Right atrium auricular region (tissue), 2 donors: ENCODE data around the gene RBM17. TPM values are rescaled to one million over a fixed set of nuclear protein-coding genes. Genes with fewer than 3 reads are reported as not detected.
A peak's percentile ranks its signal among the peaks of the same experiment; 100 is the strongest.
"Not testable (repeated sequence)": the region's sequence is repeated elsewhere in the genome, so short reads cannot be mapped to it uniquely, and the experiment has no call there.

ENCODE experiments used
- DNase-seq: peaks from one replicate; pipeline ENCODE4 v3.0.0-alpha.2; 2019; ENCODE audit warnings: low spot score
- H3K27ac ChIP-seq, 2 donors: fragments of 200-600 bp; sonication (generic); 1 replicate in 1 of 2; 2 replicates in 1 of 2; pipeline ENCODE4 v1.5.1; 2016 to 2019
- H3K27me3 ChIP-seq, 2 donors: fragments of 200-600 bp; sonication (generic); one replicate each; pipeline versions ENCODE4 v1.5.1 to v1.6.0; 2017 to 2019
- H3K36me3 ChIP-seq: fragments of 200-600 bp; sonication (generic); one replicate; pipeline ENCODE4 v1.5.1; 2016
- H3K4me1 ChIP-seq, 2 donors: fragments of 200-600 bp; sonication (generic); one replicate each; pipeline versions ENCODE4 v1.5.1 to v1.6.0; 2017 to 2019
- H3K4me3 ChIP-seq, 2 donors: fragments of 200-600 bp; sonication (generic); 1 replicate in 1 of 2; 2 replicates in 1 of 2; pipeline ENCODE4 v1.5.1; 2017 to 2019; ENCODE audit warnings: mild to moderate bottlenecking in 1 of 2, moderate library complexity in 1 of 2
- H3K9me3 ChIP-seq, 2 donors: fragments of 200-600 bp; sonication (generic); one replicate each; pipeline ENCODE4 v1.5.1; 2019
- total RNA-seq, 2 donors: library from RNA; depleted of rRNA; stranded (reverse); fragments of >200 nt; gene quantifications; one replicate each; pipeline ENCODE4 v1.1.0, GENCODE V29; 2016
- TF ChIP-seq, protein P1 (sequence below), 2 donors: fragments of 200-600 bp; sonication (generic); IDR thresholded peaks; one replicate each; pipeline ENCODE4 v1.5.1; 2019; ENCODE audit warnings: antibody characterized with exemption in 2 of 2

Gene RBM17
- total RNA-seq, 2 donors from 2014 or later: 27.4 to 30.1 TPM

DNA sequence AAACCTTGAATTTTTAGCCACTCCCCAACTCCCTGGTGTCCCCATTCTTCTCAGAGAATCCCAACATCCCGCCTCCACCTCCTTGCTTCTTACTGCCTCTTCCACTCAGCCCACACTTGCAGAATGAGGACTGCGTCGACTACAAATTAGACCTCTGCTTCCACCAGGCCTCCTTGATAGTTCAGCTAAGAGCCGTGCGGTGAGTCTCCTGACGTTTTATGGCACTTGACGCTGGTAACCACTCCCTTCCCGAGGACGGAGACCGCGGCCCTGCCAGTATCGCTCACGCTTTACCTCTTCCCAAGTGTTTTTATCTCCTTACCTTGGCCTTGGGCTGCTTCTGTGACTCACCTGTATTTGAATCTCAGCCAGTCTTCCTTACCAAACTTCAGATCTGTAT, 31.1 kb downstream of the RBM17 start:
- DNase-seq: no peak
- Histone ChIP-seq H3K27me3 (no peaks in the 10 kb centered on the region), H3K4me3 (no peak overlapping the region), H3K4me1 (peaks cover 0 to 24% of the 10 kb centered on the region in 2 donors), H3K36me3 (peaks cover 8% of the 10 kb centered on the region), H3K9me3 (no peaks in the 10 kb centered on the region), H3K27ac (no peak overlapping the region)
- TF ChIP-seq, protein P1, sequence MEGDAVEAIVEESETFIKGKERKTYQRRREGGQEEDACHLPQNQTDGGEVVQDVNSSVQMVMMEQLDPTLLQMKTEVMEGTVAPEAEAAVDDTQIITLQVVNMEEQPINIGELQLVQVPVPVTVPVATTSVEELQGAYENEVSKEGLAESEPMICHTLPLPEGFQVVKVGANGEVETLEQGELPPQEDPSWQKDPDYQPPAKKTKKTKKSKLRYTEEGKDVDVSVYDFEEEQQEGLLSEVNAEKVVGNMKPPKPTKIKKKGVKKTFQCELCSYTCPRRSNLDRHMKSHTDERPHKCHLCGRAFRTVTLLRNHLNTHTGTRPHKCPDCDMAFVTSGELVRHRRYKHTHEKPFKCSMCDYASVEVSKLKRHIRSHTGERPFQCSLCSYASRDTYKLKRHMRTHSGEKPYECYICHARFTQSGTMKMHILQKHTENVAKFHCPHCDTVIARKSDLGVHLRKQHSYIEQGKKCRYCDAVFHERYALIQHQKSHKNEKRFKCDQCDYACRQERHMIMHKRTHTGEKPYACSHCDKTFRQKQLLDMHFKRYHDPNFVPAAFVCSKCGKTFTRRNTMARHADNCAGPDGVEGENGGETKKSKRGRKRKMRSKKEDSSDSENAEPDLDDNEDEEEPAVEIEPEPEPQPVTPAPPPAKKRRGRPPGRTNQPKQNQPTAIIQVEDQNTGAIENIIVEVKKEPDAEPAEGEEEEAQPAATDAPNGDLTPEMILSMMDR (IDR thresholded peaks at IDR 0.05): no peak

DNA sequence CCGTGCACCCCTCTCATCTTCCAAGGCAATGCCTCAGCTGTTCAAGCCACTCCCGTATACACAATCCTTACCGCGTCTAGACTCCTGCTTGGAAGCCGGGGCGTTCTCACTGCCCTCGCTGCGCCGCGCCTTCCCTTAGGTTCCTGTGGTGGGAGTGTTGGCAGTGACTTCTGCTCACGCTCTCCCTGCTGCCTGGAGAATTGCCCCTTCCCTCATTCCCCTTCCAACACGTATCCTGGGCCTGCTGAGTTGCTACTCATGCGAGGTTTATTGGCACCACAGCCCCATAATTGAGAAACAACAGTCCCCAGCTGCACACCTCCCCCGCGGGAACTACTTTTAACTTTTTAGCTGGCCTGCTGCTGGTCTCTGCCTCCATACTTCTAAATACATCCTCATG, 31.9 kb downstream of the RBM17 start:
- Histone ChIP-seq H3K4me3 (no peak overlapping the region), H3K36me3 (peaks cover 4% of the 10 kb centered on the region), H3K9me3 (no peaks in the 10 kb centered on the region), H3K27ac (no peak overlapping the region), H3K4me1 (peaks cover 0 to 25% of the 10 kb centered on the region in 2 donors), H3K27me3 (no peaks in the 10 kb centered on the region)
- TF ChIP-seq, protein P1 (IDR thresholded peaks at IDR 0.05): no peak
- no peak for DNase-seq

DNA sequence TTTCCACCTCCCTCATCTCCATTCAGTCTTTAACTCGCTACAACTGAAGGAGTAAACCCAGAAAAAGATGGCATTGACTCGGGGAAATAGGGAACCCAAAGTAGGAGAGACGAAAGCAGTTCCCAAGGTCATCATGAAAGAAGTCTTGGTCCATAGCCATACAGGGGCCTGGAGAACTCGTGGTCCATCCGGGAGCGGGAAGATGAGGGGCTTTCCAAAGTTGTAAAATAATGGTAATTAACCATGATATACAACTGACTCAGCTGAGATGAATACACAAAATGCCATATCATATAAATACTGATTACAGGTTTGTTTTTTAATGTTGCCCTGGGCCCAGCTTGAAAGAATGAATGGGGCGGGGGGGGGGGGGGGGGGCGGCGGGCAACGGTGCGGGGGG, 32.3 kb downstream of the RBM17 start:
- no peak overlapping the region for H3K27ac ChIP-seq
- no peaks in the 10 kb centered on the region for H3K27me3 ChIP-seq
- no peak for DNase-seq
- H3K4me1 ChIP-seq: peaks cover 0 to 25% of the 10 kb centered on the region in 2 donors
- H3K4me3 ChIP-seq: no peak overlapping the region
- H3K9me3 ChIP-seq: no peaks in the 10 kb centered on the region
- H3K36me3 ChIP-seq: peaks cover under 1% of the 10 kb centered on the region
- TF ChIP-seq, protein P1 (IDR thresholded peaks at IDR 0.05): no peak

DNA sequence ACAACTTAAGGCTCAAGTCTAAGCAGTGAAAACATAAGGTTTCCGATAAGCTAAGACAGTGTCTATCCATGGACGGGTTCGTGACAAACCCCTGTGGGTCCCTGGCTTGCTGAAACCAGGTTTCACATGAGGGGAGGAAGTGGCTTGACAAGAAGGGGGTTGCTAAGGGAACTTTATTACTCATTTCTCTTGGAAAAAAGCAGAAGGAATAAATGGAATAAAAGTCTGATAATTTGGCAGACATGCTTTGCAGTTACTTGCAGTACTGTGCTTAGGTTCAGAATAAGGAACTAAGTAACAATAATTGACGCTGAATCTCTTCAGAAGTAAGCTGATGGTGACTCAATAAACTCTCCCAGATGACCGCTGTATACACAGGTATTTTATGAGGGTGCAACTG, 34.7 kb downstream of the RBM17 start:
- Histone ChIP-seq H3K9me3 (no peaks in the 10 kb centered on the region), H3K36me3 (no peaks in the 10 kb centered on the region), H3K27me3 (no peaks in the 10 kb centered on the region), H3K27ac (peak overlapping the region in 1 of 2 donors; percentile 5), H3K4me3 (no peak overlapping the region), H3K4me1 (peaks cover 0 to 32% of the 10 kb centered on the region in 2 donors)
- no peak for DNase-seq
- TF ChIP-seq, protein P1 (IDR thresholded peaks at IDR 0.05): no peak

DNA sequence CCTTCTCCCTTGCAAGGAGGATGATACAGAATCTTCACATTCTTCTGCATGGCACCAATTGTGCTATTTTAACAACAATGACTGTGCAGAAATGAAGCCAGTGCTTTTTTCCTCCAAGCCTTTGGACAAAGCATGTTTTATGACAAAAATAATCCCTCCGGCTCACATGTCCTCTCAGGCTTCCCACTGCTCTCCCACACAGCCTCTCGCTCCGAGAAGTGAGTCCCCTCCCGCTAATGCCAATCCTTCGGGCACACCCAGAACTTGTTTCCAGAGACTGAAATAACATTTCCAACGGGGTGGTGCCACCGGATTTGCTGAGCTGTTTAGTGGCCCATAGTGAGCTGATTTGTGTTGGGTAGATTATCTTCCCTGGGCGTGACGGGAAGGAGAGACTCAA, 35.8 kb downstream of the RBM17 start:
- no peaks in the 10 kb centered on the region for H3K36me3 ChIP-seq
- TF ChIP-seq, protein P1 (IDR thresholded peaks at IDR 0.05): no peak
- H3K9me3 ChIP-seq: no peaks in the 10 kb centered on the region
- H3K4me1 ChIP-seq: peaks cover 0 to 39% of the 10 kb centered on the region in 2 donors
- H3K27me3 ChIP-seq: no peaks in the 10 kb centered on the region
- peak overlapping the region; percentile 54 to 64 for H3K27ac ChIP-seq
- no peak overlapping the region for H3K4me3 ChIP-seq
- no peak for DNase-seq

DNA sequence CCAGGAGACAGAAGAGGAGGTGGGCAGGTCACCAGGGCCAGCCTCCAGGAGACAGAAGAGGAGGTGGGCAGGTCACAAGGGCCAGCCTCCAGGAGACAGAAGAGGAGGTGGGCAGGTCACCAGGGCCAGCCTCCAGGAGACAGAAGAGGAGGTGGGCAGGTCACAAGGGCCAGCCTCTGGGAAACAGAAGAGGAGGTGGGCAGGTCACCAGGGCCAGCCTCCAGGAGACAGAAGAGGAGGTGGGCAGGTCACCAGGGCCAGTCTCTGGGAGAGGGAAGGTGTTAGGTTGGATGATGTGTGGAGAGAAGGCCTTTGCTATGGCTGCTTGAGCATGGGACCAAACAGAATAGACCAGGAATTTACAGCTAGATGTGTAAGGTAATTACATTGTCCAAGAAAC, 38.6 kb downstream of the RBM17 start:
- H3K4me1 ChIP-seq: peaks cover 0 to 34% of the 10 kb centered on the region in 2 donors
- not testable (repeated sequence) for H3K27me3 ChIP-seq, H3K27ac ChIP-seq, DNase-seq, H3K36me3 ChIP-seq, H3K4me3 ChIP-seq, H3K9me3 ChIP-seq
